Omental fat pad (tissue), 4 donors: ENCODE results near the gene ASPHD1. TPM values are rescaled to one million over a fixed set of nuclear protein-coding genes. Genes with fewer than 3 reads are reported as not detected.
"Not testable (repeated sequence)": the region's sequence is repeated elsewhere in the genome, so short reads cannot be mapped to it uniquely, and the experiment has no call there.

Source experiments
- ATAC-seq: fragments of 150-250 bp; one replicate; pipeline ENCODE4 v1.9.1; 2016; ENCODE audit warnings: mild to moderate bottlenecking, moderate library complexity; ENCODE audit not compliant: low FRiP score
- DNase-seq: peaks from one replicate; pipeline ENCODE4 v3.0.0-alpha.2; 2019; ENCODE audit warnings: low spot score
- CTCF ChIP-seq, 3 donors: fragments of 450-650 bp; IDR thresholded peaks; one replicate each; pipeline ENCODE4 v1.5.1; 2016 to 2017; ENCODE audit warnings: antibody characterized with exemption in 3 of 3, mild to moderate bottlenecking in 3 of 3, moderate library complexity in 2 of 3
- total RNA-seq, 4 donors: library from RNA; depleted of rRNA; stranded (reverse); fragments of >200 nt; gene quantifications; one replicate each; pipeline ENCODE4 v1.1.0, GENCODE V29; 2016

The ASPHD1 gene
- total RNA-seq, 4 donors from 2014 or later = 4.0 to 14.0 (median 10.6) TPM; not detected in 1

- no peak for TF ChIP-seq CTCF (IDR thresholded peaks at IDR 0.05)
- DNase-seq (no peak), ATAC-seq (no peak)
Measured at GRCh38 chr16:29922986-29923501, 22.8 kb downstream of the ASPHD1 start.

DNA sequence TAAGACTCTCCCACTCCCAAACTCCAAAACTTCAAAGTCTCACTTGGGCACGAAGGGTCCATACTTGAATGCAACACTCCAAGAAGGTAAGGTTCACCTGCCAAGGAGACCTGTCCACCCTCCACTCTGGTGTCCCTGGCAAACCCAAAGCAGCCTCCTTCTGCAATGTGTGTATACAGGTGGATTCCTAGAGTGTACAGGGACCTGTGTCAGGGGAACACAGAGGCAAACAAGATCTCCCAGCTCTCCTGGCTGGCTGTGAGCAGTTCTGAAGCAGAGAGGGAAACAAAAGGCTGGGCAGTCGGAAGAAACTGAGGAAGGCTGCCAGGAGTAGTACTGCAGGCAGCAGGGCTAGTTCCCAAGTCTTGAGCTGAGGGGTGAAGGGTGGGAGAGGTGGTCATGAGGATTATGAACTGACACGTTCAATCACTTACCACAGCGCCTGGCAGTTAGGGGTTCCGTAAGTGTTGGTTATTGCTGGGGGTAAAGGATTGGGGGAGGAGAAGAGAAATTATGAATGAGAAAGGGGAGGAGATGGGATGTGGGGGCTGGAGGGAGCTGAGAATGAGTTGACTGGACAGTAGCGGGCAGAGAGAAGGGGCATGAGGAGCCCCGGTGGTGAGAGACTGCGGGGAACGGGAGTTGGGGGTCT, 24.9 kb downstream of the ASPHD1 start:
- TF ChIP-seq CTCF (IDR thresholded peaks at IDR 0.05) = no peak
- peak; percentile 10 for ATAC-seq
- DNase-seq = no peak

DNA sequence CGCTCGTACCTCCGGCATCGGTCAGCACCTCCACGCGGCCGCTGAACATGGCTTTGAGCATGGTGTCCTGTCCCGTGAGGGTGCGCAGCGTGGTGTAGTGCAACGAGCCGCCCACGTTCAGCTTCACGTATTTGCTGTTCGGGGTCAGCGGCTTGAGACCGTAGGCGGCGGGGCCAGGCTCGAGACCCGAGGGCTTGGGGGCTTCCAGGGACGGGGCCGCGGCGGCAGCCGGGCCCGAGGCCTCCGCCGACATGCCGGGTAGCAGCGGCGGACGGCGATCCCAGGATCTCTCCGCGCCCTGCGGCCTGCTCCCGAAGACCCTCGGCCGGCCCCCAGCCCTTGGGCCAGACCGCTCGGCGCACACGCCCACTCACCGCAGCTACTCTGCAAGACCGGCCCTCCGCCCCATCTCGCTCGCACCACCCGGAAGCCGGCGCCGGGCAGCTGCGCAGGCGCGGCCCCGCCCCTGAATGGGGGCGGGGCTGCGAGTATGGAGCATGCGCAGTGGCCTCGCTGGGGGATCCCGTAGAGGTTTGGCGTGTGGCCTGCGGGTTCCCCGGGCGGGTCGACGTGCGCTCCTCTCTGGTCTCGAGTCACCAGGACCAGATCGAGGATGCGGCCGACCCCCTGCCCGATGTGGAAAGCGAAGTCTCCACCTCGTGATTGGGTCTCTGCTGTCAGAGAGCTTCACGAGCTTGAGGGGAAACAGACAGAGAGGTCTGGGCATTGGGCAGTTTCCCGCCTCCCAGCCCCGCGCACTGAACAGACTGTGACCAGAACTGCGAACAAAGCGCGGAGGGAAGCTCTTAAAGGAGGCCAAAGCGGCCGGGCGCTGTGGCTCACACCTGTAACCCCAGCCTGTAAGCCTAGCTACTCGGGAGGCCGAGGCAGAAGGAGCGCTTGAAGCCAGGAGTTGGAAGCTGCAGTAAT, 25.8 kb downstream of the ASPHD1 start, which contains the start of gene KCTD13:
Gene KCTD13, minus strand, starts transcription at position 446 of the 930 bp plus-strand sequence. Its CDS starts 193 bp downstream, at position 253.
- peak; percentile 97 for ATAC-seq
- TF ChIP-seq CTCF (IDR thresholded peaks at IDR 0.05) = no peak
- DNase-seq = peak; percentile 60

GRCh38 chr16:29926711-29927052, 26.4 kb downstream of the ASPHD1 start:
- TF ChIP-seq CTCF (IDR thresholded peaks at IDR 0.05) = no peak
- ATAC-seq = no peak
- no peak for DNase-seq

DNA sequence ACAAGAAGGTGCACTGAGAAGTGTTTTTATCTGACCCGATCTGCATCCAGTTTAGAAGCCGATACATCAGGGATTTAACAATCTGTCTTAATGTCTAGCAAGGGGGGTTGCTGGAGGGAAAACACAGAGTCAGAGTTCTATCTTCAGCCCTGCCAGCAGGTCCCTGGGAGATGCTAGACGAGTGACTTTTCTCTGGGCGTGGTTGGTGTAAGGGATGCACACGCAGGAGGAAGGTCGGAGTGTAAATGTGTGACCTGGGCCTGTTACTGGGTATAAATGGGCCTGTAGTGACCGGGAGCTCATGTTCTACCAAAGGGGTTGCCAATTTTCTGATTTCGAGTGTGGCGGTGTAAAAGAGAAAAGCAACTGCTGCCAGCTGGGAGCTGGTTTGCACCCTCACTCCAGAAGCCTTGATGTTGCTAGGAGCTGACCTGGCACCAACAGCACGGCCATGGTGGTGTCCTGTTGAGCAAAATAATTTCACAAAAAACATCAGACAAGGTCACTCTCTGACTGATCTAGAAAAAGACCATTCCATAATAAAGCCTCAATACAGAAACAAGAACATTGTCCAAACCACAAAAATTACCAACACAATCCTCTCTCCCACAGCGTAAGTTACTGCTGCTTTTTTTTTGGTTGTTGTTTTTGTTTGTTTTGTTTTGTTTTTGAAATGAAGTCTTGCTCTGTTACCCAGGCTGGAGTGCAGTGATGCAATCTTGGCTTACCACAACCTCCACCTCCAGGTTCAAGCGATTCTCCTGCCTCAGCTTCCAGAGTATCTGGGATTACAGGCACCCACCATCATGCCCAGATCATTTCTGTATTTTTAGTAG, 27.0 kb downstream of the ASPHD1 start:
- ATAC-seq (no peak), DNase-seq (no peak)
- no peak for TF ChIP-seq CTCF (IDR thresholded peaks at IDR 0.05)

DNA sequence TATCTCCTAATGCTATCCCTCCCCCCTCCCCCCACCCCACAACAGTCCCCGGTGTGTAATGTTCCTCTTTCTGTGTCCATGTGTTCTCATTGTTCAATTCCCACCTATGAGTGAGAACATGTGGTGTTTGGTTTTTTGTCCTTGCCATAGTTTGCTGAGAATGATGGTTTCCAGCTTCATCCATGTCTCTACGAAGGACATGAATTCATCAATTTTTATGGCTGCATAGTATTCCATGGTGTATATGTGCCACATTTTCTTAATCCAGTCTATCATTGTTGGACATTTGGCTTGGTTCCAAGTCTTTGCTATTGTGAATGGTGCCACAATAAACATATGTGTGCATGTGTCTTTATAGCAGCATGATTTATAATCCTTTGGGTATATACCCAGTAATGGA, 31.5 kb downstream of the ASPHD1 start:
- not testable (repeated sequence) for ATAC-seq, DNase-seq

- ATAC-seq (no peak), DNase-seq (no peak)
- no peak for TF ChIP-seq CTCF (IDR thresholded peaks at IDR 0.05)
Measured at GRCh38 chr16:29940656-29941055, 40.4 kb downstream of the ASPHD1 start.
